ENCODE measurements around the gene SHB. TPM values are rescaled to one million over a fixed set of nuclear protein-coding genes. Genes with fewer than 3 reads are reported as not detected.
"Not testable (repeated sequence)": the region's sequence is repeated elsewhere in the genome, so short reads cannot be mapped to it uniquely, and the experiment has no call there.

Gene SHB
- total and polyA plus RNA-seq, 2 experiments from 2014 or later, result 20.8 to 48.3 TPM

- H3K9me2 ChIP-seq (replicated peaks; ENCODE audit: insufficient read depth), result no peaks in the 10 kb centered on the region
- no peak overlapping the region for H3K27ac ChIP-seq
- no peak overlapping the region for H3K4me3 ChIP-seq
- H3K9me3 ChIP-seq (ENCODE audit: low read depth), result no peaks in the 10 kb centered on the region
- no peaks in the 10 kb centered on the region for H3K27me3 ChIP-seq
- 96% methylated on average over 4 of the region's 4 CpGs for WGBS (ENCODE audit: low lambda C conversion rate, missing lambda C conversion rate)
- H3K4me2 ChIP-seq, result no peak overlapping the region
- no peaks in the 10 kb centered on the region for H3K79me2 ChIP-seq
- H3K36me3 ChIP-seq (replicated peaks; ENCODE audit: insufficient read depth, low read depth), result no peaks in the 10 kb centered on the region
- no peak overlapping the region for H2AFZ ChIP-seq
- TF ChIP-seq EZH2phosphoT487 (IDR thresholded peaks at IDR 0.05; ENCODE audit: low read depth, severe bottlenecking, unreplicated experiment) (no peak), CTCF (IDR thresholded peaks at IDR 0.05; ENCODE audit: poor library complexity) (no peak), EZH2 (IDR thresholded peaks at IDR 0.05; ENCODE audit: borderline replicate concordance) (no peak)
- H4K20me1 ChIP-seq (ENCODE audit: insufficient read depth, poor library complexity, severe bottlenecking), result no peaks in the 10 kb centered on the region
- H3K4me1 ChIP-seq (ENCODE audit: insufficient read depth), result no peaks in the 10 kb centered on the region
- no peak for DNase-seq (ENCODE audit: low spot score)
Observed at GRCh38 chr9:37910271-37910670, 158.8 kb downstream of the SHB start.

- WGBS (ENCODE audit: low lambda C conversion rate, missing lambda C conversion rate), result 74% methylated on average over 5 of the region's 5 CpGs
- H3K27me3 ChIP-seq; H3K36me3 ChIP-seq (replicated peaks; ENCODE audit: insufficient read depth, low read depth); H3K27ac ChIP-seq; H4K20me1 ChIP-seq (ENCODE audit: insufficient read depth, poor library complexity, severe bottlenecking); H2AFZ ChIP-seq; DNase-seq (ENCODE audit: low spot score); H3K4me1 ChIP-seq (ENCODE audit: insufficient read depth); H3K79me2 ChIP-seq; H3K4me2 ChIP-seq; H3K9me3 ChIP-seq (ENCODE audit: low read depth); H3K4me3 ChIP-seq; H3K9me2 ChIP-seq (replicated peaks; ENCODE audit: insufficient read depth): not testable (repeated sequence)
Observed at GRCh38 chr9:37909836-37910235, 159.2 kb downstream of the SHB start.

GRCh38 chr9:37909326-37909725 is 159.7 kb downstream of the SHB start:
- Histone ChIP-seq H3K27ac (peak overlapping the region; percentile 20), H3K4me3 (no peak overlapping the region), H3K79me2 (no peaks in the 10 kb centered on the region), H3K9me2 (replicated peaks; ENCODE audit: insufficient read depth) (no peaks in the 10 kb centered on the region), H3K36me3 (replicated peaks; ENCODE audit: insufficient read depth, low read depth) (no peaks in the 10 kb centered on the region), H4K20me1 (ENCODE audit: insufficient read depth, poor library complexity, severe bottlenecking) (no peaks in the 10 kb centered on the region), H3K9me3 (ENCODE audit: low read depth) (no peaks in the 10 kb centered on the region), H2AFZ (no peak overlapping the region), H3K27me3 (no peaks in the 10 kb centered on the region), H3K4me2 (no peak overlapping the region), H3K4me1 (ENCODE audit: insufficient read depth) (peaks cover 9% of the 10 kb centered on the region)
- WGBS (ENCODE audit: low lambda C conversion rate, missing lambda C conversion rate), result 98% methylated on average over 3 of the region's 3 CpGs
- DNase-seq (ENCODE audit: low spot score), result no peak
- no peak for TF ChIP-seq EZH2phosphoT487 (IDR thresholded peaks at IDR 0.05; ENCODE audit: low read depth, severe bottlenecking, unreplicated experiment)

- H3K79me2 ChIP-seq, result no peaks in the 10 kb centered on the region
- H2AFZ ChIP-seq, result no peak overlapping the region
- H3K9me2 ChIP-seq (replicated peaks; ENCODE audit: insufficient read depth), result no peaks in the 10 kb centered on the region
- H3K27ac ChIP-seq, result peak overlapping the region; percentile 20
- peaks cover 9% of the 10 kb centered on the region for H3K4me1 ChIP-seq (ENCODE audit: insufficient read depth)
- H3K9me3 ChIP-seq (ENCODE audit: low read depth), result no peaks in the 10 kb centered on the region
- no peaks in the 10 kb centered on the region for H4K20me1 ChIP-seq (ENCODE audit: insufficient read depth, poor library complexity, severe bottlenecking)
- no peak overlapping the region for H3K4me3 ChIP-seq
- H3K36me3 ChIP-seq (replicated peaks; ENCODE audit: insufficient read depth, low read depth), result no peaks in the 10 kb centered on the region
- 75% methylated on average over 4 of the region's 4 CpGs for WGBS (ENCODE audit: low lambda C conversion rate, missing lambda C conversion rate)
- TF ChIP-seq EZH2 (IDR thresholded peaks at IDR 0.05; ENCODE audit: borderline replicate concordance) (no peak), CTCF (IDR thresholded peaks at IDR 0.05; ENCODE audit: poor library complexity) (no peak), EZH2phosphoT487 (IDR thresholded peaks at IDR 0.05; ENCODE audit: low read depth, severe bottlenecking, unreplicated experiment) (no peak)
- peak; percentile 49 for DNase-seq (ENCODE audit: low spot score)
- H3K4me2 ChIP-seq, result no peak overlapping the region
- H3K27me3 ChIP-seq, result no peaks in the 10 kb centered on the region
Observed at GRCh38 chr9:37908698-37909186, 160.3 kb downstream of the SHB start.
